Caco-2 (cell line): Measurements from ENCODE around the gene DTX1. TPM values are rescaled to one million over a fixed set of nuclear protein-coding genes. Genes with fewer than 3 reads are reported as not detected.

Experiments
- BruUV-seq: library from RNA; stranded (reverse); fragments of 400-500 nt; replicated peaks from 2 replicates; lab custom pipeline; 2021; lab: Mats Ljungman, UMichigan
- CTCF ChIA-PET: fragments of 300-600 bp; sonication (Branson Sonifier 250); formaldehyde crosslinking; loops from one replicate; lab custom pipeline; 2022; ENCODE audit warnings: antibody characterized with exemption; lab: Charles Lee
- POLR2A ChIA-PET: fragments of 300-600 bp; sonication (Branson Sonifier 250); formaldehyde crosslinking; loops from one replicate; lab custom pipeline; 2022; ENCODE audit warnings: antibody characterized with exemption; lab: Charles Lee
- DNase-seq, 2 experiments: peaks; one replicate each; pipeline versions ENCODE4 v3.0.0 to v3.0.0-alpha.2; 2020 to 2022
- H3K27me3 ChIP-seq: replicated peaks from 2 replicates; pipeline ENCODE4 v1.6.0; 2011; ENCODE audit warnings: low read length; ENCODE audit not compliant: control insufficient read depth, insufficient read depth
- H3K36me3 ChIP-seq: 2 replicates; pipeline ENCODE4 v1.5.1; 2011; ENCODE audit warnings: low read length; ENCODE audit not compliant: control insufficient read depth, insufficient read depth
- H3K4me1 ChIP-seq: fragments of 250-450 bp; sonication (Bioruptor Pico); 2 replicates; pipeline ENCODE4 v1.5.1; 2020; ENCODE audit warnings: mild to moderate bottlenecking
- H3K4me3 ChIP-seq: 2 replicates; pipeline ENCODE4 v1.5.1; 2011; ENCODE audit warnings: low read depth, mild to moderate bottlenecking, control low read depth, low read length
- H3K9me3 ChIP-seq: fragments of 250-450 bp; sonication (Bioruptor Pico); 2 replicates; pipeline ENCODE4 v1.5.1; 2020; ENCODE audit warnings: mild to moderate bottlenecking, moderate library complexity
- H3K27ac Mint-ChIP-seq: one replicate; pipeline ENCODE4 v1.8.0; 2022; ENCODE audit warnings: mixed read lengths; ENCODE audit not compliant: unreplicated experiment
- H3K27me3 Mint-ChIP-seq: one replicate; pipeline ENCODE4 v1.8.0; 2022; ENCODE audit warnings: mixed read lengths; ENCODE audit not compliant: insufficient read depth, unreplicated experiment
- H3K36me3 Mint-ChIP-seq: one replicate; pipeline ENCODE4 v1.8.0; 2022; ENCODE audit warnings: mild to moderate bottlenecking, mixed read lengths; ENCODE audit not compliant: insufficient read depth, unreplicated experiment
- H3K4me1 Mint-ChIP-seq: one replicate; pipeline ENCODE4 v1.8.0; 2022; ENCODE audit warnings: low read depth, mixed read lengths; ENCODE audit not compliant: unreplicated experiment
- H3K4me3 Mint-ChIP-seq: one replicate; pipeline ENCODE4 v1.8.0; 2022; ENCODE audit warnings: mild to moderate bottlenecking, moderate library complexity, mixed read lengths; ENCODE audit not compliant: unreplicated experiment
- H3K9me3 Mint-ChIP-seq: one replicate; pipeline ENCODE4 v1.8.0; 2022; ENCODE audit warnings: mixed read lengths; ENCODE audit not compliant: unreplicated experiment
- intact Hi-C: fragments of 100-400 bp; cut with micrococcal nuclease; formaldehyde crosslinking; loops from one replicate; pipeline ENCODE4 v1.10.0; 2022; ENCODE audit not compliant: unreplicated experiment
- total RNA-seq: library from RNA; stranded (reverse); gene quantifications from 2 replicates; pipeline ENCODE4 v1.2.3, GENCODE V29; 2022
- TF ChIP-seq, protein P1 (sequence below), 2 experiments: fragments of 200-600 bp in 1 of 2; IDR thresholded peaks; 1 replicate in 1 of 2; 2 replicates in 1 of 2; pipeline versions ENCODE4 v1.5.1 to v1.8.0; 2011 to 2022; ENCODE audit warnings: antibody characterized with exemption in 1 of 2, control low read depth in 1 of 2, inconsistent platforms in 1 of 2, low read depth in 1 of 2, low read length in 1 of 2, mild to moderate bottlenecking in 1 of 2, moderate library complexity in 1 of 2; ENCODE audit not compliant: insufficient read depth in 1 of 2, severe bottlenecking in 1 of 2, unreplicated experiment in 1 of 2

DTX1 gene
- total RNA-seq, 1 experiment from 2014 or later = not detected

DNA sequence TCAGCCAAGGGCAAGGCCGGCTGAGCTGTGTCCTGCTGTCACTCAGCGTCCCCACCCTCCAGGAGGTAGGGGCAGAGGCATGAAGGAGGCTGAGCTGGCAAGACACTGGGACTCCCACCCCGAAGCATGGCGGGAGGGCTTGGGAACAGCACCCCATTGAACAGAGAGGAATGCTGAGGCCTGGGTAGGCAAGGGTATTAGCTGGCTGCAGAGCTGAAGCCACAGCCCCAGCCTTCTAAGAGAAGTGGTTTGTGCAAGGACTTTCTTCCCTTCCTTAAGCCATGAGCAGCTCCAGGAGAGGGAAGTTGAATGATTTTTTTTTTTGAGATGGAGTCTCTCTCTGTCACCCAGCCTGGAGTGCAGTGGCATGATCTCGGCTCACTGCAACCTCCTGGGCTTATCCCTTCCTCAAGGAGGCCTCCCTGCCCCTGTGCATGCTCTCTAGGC is 86.4 kb downstream of the DTX1 start:
- Mint-ChIP-seq H3K4me1 (no peaks in the 10 kb centered on the region), H3K27ac (no peak overlapping the region), H3K36me3 (no peaks in the 10 kb centered on the region), H3K27me3 (peaks cover 4% of the 10 kb centered on the region), H3K4me3 (no peak overlapping the region), H3K9me3 (no peaks in the 10 kb centered on the region)
- no TSS peak for BruUV-seq
- DNase-seq = no peak
- ChIA-PET CTCF (no interaction called here), POLR2A (no interaction called here)
- Histone ChIP-seq H3K9me3 (no peaks in the 10 kb centered on the region), H3K4me3 (no peak overlapping the region), H3K4me1 (no peaks in the 10 kb centered on the region), H3K27me3 (no peaks in the 10 kb centered on the region), H3K36me3 (no peaks in the 10 kb centered on the region)
- intact Hi-C loops = no loop called here
- TF ChIP-seq, protein P1, sequence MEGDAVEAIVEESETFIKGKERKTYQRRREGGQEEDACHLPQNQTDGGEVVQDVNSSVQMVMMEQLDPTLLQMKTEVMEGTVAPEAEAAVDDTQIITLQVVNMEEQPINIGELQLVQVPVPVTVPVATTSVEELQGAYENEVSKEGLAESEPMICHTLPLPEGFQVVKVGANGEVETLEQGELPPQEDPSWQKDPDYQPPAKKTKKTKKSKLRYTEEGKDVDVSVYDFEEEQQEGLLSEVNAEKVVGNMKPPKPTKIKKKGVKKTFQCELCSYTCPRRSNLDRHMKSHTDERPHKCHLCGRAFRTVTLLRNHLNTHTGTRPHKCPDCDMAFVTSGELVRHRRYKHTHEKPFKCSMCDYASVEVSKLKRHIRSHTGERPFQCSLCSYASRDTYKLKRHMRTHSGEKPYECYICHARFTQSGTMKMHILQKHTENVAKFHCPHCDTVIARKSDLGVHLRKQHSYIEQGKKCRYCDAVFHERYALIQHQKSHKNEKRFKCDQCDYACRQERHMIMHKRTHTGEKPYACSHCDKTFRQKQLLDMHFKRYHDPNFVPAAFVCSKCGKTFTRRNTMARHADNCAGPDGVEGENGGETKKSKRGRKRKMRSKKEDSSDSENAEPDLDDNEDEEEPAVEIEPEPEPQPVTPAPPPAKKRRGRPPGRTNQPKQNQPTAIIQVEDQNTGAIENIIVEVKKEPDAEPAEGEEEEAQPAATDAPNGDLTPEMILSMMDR (IDR thresholded peaks at IDR 0.05; ENCODE audit: insufficient read depth in 1 of 2, low read depth in 1 of 2, low read length in 1 of 2, severe bottlenecking in 1 of 2, unreplicated experiment in 1 of 2) = no peak

DNA sequence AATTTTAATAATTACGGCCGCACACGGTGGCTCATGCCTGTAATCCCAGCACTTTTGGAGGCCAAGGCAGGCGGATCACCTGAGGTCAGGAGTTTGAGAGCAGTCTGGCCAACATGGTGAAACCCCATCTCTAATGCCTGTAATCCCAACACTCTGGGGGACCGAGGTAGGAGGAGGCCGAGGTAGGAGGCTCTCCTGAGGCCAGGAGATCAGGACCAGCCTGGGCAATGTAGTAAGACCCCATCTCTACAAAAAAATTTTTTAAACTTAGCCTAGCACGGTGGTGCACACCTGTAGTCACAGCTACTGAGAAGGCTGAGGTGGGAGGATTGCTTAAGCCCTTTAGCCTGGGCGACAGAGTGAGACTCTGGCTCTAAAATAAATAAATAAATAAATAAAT is 87.4 kb downstream of the DTX1 start:
- Mint-ChIP-seq H3K27me3 (peaks cover 4% of the 10 kb centered on the region), H3K27ac (no peak overlapping the region), H3K4me3 (no peak overlapping the region), H3K4me1 (no peaks in the 10 kb centered on the region), H3K36me3 (no peaks in the 10 kb centered on the region), H3K9me3 (no peaks in the 10 kb centered on the region)
- H3K4me3 ChIP-seq = no peak overlapping the region
- H3K4me1 ChIP-seq = no peaks in the 10 kb centered on the region
- intact Hi-C loops = no loop called here
- TF ChIP-seq, protein P1 (IDR thresholded peaks at IDR 0.05; ENCODE audit: insufficient read depth in 1 of 2, low read depth in 1 of 2, low read length in 1 of 2, severe bottlenecking in 1 of 2, unreplicated experiment in 1 of 2) = no peak
- POLR2A ChIA-PET = no interaction called here
- no peaks in the 10 kb centered on the region for H3K27me3 ChIP-seq
- BruUV-seq = no TSS peak
- DNase-seq = no peak
- no peaks in the 10 kb centered on the region for H3K9me3 ChIP-seq
- no peaks in the 10 kb centered on the region for H3K36me3 ChIP-seq
- CTCF ChIA-PET = no interaction called here

DNA sequence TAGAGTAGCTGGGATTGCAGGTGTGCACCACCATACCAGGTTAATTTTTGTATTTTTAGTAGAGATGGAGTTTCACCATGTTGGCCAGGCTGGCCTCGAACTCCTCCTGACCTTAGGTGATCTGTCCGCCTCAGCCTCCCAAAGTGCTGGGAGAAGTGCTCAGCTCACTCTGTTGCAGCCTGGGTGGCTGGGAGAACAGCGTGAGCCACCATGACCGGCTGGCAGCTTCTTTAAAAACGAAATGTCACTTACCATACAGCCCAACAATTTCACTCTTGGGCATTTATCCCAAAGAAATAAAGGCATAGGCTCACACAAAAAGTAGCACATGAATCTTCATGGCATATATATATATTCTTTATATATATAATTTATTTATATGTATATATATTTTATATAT is 88.3 kb downstream of the DTX1 start:
- Mint-ChIP-seq H3K27me3 (peaks cover 4% of the 10 kb centered on the region), H3K27ac (no peak overlapping the region), H3K4me3 (no peak overlapping the region), H3K4me1 (no peaks in the 10 kb centered on the region), H3K36me3 (no peaks in the 10 kb centered on the region), H3K9me3 (no peaks in the 10 kb centered on the region)
- ChIA-PET CTCF (no interaction called here), POLR2A (no interaction called here)
- H3K4me3 ChIP-seq = no peak overlapping the region
- no peak for DNase-seq
- no TSS peak for BruUV-seq
- intact Hi-C loops = no loop called here
- TF ChIP-seq, protein P1 (IDR thresholded peaks at IDR 0.05; ENCODE audit: insufficient read depth in 1 of 2, low read depth in 1 of 2, low read length in 1 of 2, severe bottlenecking in 1 of 2, unreplicated experiment in 1 of 2) = no peak
- H3K4me1 ChIP-seq = peaks cover 7% of the 10 kb centered on the region
- H3K36me3 ChIP-seq = no peaks in the 10 kb centered on the region
- H3K9me3 ChIP-seq = no peaks in the 10 kb centered on the region
- no peaks in the 10 kb centered on the region for H3K27me3 ChIP-seq
